Medulla oblongata (tissue), 1 donor: ENCODE results near the gene LGI4.

Experiments
- DNase-seq: peaks from one replicate; pipeline ENCODE4 v3.0.0-alpha.2; 2015; ENCODE audit errors: extremely low spot score

Gene LGI4

GRCh38 chr19:35086455-35086854 is 48.4 kb downstream of the LGI4 start:
- no peak for DNase-seq

DNA sequence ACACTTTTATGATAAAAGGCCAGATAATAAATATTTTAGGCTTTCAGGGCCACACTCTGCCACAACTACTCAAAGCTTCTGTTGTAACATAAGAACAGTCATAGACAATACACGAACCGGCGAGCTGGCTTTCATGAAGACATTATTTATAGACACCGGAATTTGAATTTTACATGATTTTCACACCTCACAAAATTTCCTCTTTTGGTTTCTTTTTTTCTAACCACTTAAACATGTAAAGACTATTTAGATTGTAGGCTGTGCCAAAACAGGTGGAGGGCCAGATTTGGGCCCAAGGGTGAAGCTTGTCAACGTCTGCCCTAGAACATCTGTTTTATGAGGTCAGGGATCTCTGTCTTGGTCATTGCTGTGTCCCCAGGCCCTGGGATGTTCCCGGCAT is 48.9 kb downstream of the LGI4 start:
- DNase-seq = no peak

DNA sequence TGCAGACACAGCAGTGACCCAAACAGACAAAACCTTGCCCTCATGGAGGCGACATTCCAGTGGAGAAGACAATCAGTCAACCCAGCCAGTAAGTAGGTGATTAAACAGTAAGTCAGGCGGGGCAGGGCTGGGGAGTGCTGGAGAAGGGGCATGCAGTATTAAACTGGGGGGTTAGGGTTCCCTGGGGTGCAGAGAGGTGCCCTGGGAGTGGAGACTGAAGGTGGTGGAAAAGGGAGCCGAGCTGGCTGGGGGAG is 50.4 kb downstream of the LGI4 start:
- DNase-seq = no peak

- DNase-seq = no peak
Observed at GRCh38 chr19:35083691-35084508, 51.0 kb downstream of the LGI4 start.

GRCh38 chr19:35081201-35081600 is 53.7 kb downstream of the LGI4 start:
- DNase-seq = no peak

GRCh38 chr19:35080613-35081170 is 54.2 kb downstream of the LGI4 start:
- no peak for DNase-seq

DNA sequence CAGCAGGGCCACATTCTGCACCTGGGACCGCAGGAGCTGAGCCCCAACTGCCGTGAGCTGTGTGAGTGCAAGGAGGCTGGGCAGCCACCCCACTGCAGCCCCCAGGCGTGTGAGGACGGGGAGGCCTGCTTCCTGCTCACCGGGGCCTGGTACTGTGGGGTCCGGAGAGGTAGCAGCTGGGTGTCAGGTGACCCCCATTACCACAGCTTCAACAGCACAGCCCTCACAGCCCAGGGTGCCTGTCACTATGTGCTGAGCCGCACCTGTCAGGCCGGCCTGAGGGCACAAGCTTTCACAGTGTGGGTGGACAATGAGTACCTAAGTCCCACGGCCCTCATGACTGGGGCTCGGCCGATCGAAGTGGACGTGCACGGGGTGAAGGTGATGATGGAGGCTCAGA is 55.0 kb downstream of the LGI4 start:
- no peak for DNase-seq

DNA sequence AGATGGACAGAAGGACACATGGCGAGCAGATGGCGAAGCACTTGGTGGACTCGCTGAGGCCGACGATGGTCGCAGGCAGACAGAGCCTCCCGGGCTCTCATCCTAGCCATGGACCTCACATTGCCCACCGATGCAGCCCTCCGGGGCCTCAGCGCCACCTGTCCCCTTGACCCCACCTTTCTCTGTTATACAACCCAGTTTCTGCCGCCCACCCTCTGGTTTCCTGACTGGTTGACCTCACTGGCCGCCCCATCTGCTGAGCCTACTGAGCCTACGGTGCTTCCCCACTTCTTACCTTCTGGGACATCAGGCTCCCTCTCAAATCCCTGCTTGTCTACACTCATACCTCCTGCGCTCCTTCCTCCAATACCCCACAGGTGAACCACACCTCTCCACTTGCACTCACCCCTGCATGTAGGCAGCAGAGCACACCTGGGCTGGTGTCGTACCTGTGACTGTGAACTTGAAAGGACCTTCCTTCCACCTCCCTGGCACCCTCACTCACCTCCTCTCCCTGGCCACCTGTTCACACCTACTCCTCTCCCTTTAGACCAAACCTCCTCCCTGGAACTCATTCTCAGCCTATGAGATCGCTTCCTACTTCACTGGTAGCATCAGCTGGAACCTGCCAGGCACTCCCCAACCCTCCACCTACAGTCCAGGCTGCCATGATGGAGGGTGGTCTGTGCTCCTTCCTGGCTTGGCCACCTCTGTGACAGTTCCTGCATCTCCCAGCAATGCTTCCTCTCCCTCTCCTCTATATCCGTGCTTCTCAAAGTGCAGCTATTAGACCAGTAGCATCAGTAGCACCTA is 57.2 kb downstream of the LGI4 start:
- DNase-seq = no peak

DNA sequence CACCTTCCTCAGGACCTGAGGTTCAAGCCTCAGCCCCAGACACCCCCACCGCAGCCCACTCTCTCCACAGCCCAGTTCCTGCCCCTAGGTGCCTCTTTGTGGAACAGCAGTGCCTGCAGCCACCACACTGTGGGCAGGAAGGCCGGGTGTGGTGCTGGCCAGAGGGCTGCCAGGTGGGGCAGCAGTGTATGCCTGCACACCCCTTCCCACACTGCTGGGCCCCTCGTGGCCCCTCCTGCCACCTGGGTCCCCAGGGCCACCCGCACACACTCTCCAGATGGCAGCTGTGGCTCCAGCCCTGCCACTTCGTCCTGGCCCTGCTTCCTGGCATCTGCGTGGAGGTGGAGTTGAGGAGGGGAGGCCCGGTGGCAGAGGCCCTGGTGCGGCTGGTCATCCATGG is 58.2 kb downstream of the LGI4 start:
- DNase-seq = no peak

DNA sequence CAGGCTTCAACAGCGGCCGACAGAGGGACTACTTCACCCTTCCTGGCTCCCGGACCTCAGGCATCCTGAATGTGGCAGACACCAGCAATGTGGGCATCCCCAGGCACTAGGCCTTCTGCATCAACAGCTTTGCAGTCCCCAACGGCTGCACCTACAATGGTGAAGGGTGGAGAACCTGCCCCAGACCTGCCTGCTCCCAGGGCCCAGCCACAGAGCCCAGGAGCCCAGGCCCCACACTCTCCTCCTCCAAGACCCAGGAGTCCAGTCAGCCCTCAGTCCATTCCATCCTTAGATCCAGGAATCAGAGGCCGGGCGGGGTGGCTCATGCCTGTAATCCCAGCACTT is 58.9 kb downstream of the LGI4 start:
- no peak for DNase-seq

DNA sequence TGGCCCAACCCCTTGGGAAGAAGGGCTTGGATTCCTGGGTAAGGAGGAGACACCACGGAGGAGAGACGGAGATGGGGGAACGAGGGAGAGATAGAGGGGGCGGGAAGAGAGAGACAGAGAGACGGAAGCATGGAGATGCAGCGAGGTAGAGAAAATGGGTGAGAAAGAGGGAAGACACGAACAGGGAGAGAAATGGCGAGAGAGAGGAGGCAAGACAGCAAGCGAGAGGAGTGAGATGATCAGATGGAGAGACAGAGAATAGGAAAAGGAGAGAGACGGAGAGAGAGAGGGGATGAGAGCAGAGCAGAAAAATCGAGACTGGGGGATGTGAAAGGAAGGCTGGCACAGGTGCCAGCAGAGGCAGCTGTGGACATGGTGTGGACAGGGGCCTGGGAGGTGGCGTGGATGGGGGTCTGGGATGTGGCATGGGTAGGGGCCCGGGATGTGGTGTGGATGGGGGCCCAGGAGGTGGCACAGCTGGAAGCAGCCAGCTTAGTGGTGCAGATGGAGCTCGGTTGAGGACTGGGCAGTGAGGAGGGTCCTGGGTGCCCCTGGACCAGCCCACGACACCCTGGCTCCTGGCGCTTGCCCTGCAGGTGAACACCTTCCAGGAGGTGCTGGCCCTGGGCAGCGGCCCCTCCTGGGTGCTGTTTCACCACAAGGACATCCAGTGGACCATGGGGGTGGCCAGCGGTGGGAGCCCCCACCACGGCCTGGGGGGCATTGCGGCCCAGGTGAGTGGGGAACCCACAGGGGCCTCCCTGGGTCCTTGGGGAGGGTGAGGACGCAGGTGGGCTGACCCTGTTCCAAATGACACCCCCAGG is 59.4 kb downstream of the LGI4 start:
- no peak for DNase-seq
